NCI-H446 (cell line): ENCODE data around the gene NIPSNAP2.
"Not testable (repeated sequence)": the region's sequence is repeated elsewhere in the genome, so short reads cannot be mapped to it uniquely, and the experiment has no call there.

ENCODE experiments used
- DNase-seq, 2 experiments: peaks; one replicate each; lab custom pipeline; 2025; lab: John Stamatoyannopoulos, UW

Gene NIPSNAP2

DNA sequence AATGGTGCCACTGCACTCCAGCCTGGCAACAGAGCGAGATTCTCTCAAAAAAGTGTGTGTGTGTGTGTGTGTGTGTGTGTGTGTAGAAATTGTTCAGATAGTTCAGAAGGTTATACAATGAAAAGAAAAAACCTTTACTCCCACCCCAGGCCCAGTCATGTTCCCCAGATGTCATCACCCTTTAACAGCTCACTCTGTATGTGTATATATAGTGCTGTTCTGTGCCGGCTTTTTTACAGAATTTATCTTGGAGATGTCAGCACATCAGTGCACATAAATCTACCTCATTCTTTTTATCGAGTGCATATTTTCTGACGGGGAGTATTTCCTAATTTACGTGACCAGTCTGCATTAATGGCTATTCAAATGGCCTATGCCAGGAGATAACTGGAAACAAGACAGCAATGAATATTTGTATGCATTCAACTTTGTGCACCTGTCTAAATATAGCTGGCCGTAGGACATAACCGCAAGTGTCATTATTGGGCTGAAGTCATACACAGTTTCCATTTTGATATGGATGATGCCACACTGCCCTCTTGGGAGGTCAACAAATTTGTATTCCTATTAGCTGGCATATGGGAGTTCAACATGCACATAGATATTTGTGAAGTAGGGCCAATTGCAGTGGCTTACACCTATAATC is 11.7 kb downstream of the NIPSNAP2 start:
- DNase-seq: no peak

DNA sequence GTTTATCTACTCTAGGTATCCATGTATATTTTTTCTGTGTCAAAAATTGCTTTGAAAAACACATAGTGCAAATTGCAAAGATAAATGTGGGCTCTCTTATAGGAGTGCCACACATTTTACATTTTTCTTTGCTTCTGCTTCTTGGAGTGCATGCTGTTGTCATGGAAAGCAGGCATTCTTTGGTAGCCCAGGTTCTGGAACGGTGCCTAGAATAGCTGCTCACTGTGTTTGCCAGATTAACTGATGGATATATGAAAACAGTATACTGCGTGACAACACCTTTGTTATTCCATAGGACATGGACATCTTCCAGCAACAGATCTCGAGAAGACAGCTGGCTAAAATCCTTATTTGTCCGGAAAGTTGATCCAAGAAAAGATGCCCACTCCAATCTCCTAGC is 13.4 kb downstream of the NIPSNAP2 start:
- peak; percentile 81 to 82 for DNase-seq

DNA sequence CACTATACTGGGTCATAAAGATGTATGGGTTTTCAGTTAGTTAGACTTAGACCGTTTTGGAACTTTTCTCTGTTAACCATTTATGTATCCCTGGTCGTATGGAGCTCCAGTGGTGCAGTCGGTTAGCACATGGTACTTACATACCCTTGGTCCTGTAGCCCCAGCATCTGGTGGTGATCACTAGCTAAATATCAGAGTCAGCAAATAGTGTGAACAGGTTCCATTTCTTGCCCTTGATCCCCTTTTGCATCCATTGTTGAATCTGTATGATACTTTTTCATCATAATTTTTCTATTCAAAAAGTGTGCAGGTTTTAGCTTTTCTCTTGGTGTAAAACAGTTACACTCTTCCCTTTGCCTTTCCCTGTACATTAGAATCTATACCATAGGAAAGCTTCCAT is 15.9 kb downstream of the NIPSNAP2 start:
- DNase-seq: no peak

DNA sequence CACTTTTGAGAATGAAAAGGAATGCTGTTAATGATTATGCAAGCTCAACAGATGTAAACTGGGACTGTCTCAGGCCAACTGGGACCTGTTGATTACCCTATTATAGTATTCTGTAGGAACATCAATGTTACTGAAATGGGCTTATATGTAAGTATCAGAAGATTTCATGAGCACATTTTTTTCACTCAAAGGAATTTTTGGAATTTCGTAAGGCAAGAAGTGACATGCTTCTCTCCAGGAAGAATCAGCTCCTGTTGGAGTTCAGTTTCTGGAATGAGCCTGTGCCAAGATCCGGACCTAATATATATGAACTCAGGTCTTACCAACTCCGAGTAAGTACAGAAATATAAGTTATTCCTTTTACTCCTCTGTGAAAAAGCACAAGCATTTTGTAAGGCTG is 19.2 kb downstream of the NIPSNAP2 start:
- no peak for DNase-seq

DNA sequence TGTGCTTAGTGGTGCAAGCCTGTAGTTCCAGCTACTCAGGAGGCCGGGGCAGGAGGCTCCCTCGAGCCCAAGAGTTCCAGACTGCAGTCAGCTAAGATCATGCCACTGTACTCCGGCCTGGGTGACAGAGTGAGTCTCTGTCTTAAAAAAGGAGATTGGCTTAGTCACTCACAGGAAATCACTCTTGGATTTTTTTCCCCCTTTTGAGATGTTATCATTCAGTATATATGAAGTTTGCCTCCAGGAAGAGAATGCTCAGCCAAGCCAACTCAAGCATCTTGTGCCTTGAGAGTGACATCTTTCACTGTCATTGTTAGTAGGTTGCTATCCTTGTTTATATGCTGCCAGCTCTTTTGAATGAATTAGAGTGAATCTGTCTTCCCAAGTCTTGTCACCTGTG is 28.0 kb downstream of the NIPSNAP2 start:
- DNase-seq: no peak

DNA sequence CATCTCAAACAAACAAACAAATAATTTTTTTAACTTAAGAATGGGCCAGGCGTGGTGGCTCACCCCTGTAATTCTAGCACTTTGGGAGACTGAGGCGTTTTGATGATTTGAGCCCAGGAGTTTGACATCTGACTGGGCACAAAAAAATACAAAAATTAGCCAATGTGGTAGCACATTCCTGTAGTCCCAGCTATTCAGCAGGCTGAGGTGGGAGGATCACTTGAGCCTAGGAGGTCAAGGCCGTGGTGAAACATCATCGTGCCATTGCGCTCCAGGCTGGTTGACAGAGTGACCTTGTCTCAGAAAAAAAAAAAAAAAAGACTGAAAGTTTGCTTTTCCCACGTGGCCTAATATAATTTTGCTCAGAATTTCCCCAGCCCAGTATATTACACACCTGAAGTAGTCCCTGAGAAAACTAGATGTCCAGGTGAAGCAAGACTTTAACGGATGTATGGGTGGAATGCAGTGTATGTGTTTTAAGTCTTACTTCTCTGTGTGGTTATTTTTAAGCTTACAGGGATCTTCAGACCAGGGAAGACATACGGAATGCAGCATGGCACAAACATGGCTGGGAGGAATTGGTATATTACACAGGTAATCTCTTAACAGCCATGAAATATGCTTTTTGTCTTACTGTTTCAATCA is 32.6 kb downstream of the NIPSNAP2 start:
- DNase-seq: no peak

DNA sequence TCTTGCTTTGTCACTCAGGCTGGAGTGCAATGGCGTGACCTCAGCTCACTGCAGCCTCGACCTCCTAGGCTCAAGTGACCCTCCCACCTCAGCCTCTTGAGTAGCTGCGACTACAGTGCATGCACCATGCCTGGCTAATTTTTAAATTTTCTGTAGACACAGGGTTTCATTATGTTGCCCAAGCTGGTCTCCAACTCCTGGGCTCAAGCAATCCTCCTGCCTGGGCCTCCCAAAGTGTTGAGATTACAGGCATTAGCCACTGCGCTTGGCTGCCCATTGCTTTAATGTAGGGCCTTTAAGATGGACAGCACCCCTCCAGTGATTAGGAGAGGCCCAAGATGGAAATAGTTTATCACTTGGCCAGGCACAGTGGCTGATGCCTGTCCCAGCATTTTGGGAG is 39.4 kb downstream of the NIPSNAP2 start:
- DNase-seq: no peak

DNA sequence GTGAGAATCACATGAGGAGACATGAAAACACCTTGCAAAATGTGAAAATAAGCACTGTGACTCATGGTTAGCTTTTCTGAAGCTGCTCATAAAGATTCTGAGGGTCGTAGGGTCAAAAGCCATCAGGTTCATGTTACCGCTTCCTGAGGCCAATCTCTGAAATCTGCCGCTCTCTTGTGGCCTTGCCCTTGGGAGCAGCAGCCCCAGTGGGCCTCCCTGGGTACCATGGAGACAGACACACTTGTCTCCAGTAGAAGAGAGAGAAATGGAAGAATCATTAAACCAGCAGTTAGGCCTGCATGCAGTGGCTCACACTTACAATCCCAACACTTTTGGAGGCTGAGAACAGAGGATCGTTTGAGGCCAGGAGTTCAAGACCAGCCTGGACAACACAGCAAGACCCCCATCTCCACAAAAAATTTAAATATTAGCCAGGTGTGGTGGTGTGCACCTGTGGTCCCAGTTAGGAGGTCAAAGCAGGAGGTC is 42.8 kb downstream of the NIPSNAP2 start:
- DNase-seq: no peak

DNA sequence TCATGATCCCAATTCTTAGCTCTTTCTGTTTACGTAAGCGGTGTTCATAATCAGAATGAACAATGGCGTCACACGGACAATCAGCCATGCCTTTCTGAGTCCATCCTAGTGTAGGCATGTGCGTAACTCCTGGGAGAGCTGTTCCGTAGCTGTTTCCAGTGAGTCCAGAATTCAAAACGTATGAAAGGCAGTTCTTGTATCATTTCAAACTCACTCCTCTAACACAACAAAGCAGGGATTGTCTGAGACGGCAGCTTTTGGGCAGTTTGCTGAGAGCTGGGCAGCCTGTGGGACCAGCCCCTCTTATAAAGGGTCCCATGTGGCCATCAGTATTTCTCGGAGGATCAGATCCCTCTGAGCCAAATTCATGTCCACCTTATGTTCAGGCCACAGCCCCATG is 43.5 kb downstream of the NIPSNAP2 start:
- DNase-seq: no peak

DNA sequence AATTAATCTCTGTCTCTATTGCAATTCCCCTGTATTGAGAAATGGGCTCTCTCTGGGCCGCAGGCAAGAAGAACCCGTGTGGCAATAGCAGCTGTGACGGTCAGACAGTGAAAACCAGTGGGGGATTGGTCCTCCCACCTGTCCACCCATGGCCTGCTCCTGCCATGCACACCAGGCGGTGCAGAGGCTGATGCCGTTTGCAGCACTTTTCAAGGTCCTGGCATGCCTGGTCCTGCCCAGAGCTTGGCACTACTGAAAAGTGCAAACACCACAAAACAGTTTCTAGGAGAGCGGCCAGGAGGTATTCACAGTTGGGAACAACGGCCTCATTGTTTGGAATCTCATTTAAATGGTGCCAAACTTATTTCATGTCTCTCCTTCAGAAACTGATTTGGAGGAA is 45.3 kb downstream of the NIPSNAP2 start:
- peak; percentile 54 to 85 for DNase-seq

DNA sequence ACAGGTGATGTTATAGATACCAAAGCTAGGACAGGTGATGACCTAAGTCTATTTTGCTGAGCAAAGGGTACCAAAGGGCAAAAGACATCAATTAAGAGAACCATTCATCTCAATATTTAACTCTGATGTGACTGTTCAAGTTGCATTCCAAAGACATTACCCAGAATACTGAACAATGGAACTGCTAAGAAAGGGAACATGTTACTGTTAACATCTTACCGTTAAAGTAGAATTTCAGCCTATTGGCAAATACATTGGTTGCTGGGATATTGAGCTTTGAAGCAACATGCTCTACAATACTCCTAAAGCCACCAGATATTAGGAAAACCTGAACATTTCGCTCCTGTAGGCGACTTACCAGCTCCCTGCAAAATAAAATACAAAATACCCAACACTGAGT is 52.6 kb downstream of the NIPSNAP2 start:
- not testable (repeated sequence) for DNase-seq

DNA sequence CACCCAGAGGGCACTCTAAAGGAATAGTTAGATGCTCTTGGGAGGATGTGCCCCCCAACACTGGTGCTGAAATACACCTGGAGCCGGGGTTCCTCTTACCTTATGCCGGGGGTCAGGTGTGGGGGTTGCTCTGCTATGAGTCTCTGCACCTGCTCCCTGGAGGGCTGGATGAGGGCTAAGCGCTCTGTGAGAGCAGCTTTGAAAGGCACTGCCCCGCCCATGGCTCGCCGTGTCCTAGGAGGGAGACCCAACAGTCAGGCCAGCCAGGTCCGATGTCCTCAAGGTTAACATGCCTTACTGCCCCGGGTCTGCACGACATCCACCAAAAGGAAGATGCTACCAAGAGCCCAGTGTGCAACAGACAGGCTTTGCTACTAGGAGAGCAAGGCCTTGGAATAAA is 55.1 kb downstream of the NIPSNAP2 start:
- DNase-seq: no peak

DNA sequence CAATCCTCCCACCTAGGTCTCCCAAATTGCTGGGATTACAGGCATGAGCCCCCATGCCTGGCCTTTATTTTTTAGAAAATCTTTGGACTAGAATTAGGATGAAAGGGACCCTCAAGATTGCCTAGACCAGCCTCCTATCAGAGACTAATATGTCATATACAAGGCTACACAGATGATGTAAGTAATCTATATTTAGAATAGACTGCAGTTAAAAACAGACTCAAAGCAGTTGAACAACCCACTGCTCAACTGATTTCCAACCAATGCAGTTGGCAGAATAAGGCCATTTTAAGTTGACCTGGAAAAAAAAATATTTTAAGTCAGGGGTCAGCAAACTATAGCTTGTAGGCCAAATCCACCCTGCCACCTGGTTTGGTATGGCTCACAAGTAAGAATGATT is 59.1 kb downstream of the NIPSNAP2 start:
- DNase-seq: no peak

DNA sequence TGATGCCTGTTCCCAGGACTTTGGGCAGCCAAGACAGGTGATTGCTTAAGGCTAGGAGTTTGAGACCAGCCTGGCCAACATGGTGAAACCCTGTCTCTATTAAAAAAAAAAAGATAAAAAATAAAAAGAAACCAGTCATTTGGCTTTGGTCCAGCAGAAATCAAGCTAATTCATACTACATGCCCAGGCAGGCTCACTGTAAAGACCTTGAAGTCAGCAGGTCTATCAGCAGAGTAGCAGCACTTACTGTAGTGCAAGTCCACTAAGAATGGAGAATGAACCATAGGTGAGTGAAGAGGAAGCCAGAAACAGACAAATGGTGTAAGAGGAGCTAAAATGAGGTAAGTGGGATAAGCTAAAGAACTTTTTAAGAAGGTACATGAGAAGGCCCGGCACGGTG is 62.2 kb downstream of the NIPSNAP2 start:
- peak in 1 of 2 experiments; percentile 12 for DNase-seq

DNA sequence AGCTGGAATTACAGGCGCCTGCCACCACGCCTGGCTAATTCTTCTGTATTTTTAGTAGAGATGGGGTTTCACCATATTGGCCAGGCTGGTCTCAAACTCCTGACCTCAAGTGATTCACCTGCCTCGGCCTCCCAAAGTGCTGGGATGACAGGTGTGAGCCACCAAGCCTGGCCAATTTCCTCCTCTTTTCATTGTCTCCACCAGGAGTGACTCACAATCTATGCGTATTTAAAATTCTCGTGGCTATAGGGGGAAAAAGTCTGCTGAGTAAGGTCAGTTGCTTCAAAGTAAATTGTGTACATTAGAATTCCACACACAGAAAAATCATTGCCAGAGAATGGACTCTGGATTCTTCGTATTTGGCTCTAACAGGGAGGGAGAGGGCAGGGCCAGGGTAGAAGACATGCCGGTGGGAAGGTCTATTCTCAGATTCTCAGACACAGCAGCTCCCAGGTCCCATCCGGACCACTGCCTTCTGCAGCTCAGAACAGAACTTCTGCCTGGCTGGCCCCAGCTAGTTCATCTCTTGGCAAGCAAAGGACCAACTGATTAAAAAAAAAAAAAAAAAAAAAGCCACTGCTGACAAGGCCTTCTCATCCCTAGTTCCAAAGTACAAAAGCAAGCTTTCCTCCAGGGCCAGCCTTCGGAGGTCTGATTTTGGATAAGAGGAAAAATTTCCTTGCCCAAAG is 64.7 kb downstream of the NIPSNAP2 start:
- DNase-seq: no peak

DNA sequence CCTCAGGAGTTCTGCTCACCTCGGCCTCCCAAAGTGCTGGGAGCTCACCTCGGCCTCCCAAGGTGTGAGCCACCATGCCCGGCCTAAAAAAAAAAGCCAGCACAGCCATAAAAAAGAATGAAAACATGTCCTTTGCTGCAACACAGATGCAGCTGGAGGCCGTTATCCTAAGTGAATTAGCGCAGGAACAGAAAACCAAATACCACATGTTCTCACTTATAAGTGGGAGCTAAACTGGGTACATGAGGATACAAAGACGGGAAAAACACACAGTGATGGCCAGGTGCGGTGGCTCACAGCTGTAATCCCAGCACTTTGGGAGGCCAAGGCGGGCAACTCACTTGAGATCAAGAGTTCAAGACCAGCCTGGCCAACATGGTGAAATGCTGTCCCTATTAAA is 66.0 kb downstream of the NIPSNAP2 start:
- DNase-seq: no peak

DNA sequence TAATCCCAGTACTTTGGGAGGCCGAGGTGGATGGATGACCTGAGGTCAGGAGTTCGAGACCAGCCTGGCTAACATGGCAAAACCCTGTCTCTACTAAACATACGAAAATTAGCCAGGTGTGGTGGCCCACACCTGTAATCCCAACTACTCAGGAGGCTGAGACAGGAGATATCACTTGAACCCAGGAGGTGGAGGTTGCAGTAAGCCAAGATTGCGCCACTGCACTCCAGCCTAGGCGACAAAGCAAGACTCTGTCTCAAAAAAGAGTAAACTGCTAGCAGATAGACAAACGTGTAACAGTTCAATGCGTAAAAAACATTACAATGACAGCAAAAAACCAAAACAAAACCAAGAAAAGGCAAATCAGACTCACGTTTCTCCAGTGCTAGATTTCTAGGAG is 67.2 kb downstream of the NIPSNAP2 start:
- not testable (repeated sequence) for DNase-seq

DNA sequence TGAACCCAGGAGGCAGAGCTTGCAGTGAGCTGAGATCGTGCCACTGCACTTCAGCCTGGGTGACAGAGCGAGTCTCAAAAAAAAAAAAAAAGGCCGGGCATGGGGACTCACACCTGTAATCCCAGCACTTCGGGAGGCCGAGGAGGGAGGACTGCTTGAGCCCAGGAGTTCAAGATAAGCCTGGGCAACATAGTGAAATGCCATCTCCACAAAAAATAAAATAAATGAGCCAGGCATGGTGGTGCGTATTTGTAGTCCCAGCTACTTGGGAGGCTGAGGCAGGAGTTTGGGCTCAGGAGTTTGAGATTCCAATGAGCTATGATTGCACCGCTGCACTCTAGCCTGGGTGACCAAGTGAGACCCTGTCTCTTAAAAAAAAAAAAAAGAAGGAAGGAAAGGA is 68.2 kb downstream of the NIPSNAP2 start:
- not testable (repeated sequence) for DNase-seq

DNA sequence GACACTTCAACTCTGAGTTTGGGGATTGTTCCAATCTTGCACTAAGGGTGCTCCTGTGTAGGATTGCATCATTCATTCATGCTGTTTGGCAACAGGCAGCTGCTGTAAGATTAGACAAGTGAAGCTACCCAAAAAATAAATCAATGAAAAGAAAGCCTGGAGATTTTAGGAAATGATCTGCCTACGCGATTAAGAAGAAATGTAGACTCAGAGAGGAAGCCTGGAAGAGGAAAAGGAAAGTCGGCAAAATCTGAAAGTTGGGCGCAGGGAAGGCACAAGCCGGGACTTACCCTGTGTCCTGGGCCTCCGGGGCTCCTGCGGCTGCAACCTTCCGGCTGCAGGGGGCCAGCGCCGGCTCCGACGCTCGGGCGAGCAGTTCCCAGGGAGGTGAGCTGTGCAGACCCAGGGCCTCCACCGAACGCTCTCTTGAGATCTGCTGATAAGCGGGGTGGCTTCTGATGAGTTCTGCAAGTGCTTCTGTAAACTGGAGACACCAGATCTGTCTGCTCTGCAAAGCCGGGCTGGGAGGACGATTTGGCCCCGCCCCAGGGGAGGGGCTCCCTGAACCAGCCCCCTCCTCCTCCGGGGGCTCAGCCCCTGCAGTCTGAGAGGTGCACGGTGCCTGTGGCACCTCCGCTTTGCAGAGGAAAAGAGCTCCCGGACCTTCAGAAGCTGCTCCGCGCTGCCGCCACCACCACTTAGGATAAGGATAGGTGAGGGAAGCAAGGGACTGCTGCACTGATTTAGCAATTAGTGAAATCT is 69.5 kb downstream of the NIPSNAP2 start:
- DNase-seq: peak; percentile 45 to 74

DNA sequence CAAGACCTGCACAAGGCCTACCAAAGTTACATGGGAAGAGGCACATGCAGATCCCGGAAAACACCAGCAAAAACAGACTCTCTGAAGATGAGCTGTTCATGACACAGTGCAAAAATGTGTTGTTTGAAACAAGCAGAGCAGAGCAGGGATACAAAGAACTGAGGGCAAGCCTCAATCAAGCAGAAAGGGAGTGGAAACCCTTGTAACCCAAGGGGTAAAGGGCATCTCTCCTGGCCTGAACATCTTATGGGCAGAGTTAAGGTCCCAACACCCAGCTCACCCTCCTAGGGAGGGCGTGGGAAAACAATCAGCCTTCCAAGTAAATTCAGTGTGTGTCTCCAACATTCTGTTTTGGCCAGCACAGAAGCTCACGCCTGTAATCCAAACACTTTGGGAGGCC is 76.3 kb downstream of the NIPSNAP2 start:
- no peak for DNase-seq

DNA sequence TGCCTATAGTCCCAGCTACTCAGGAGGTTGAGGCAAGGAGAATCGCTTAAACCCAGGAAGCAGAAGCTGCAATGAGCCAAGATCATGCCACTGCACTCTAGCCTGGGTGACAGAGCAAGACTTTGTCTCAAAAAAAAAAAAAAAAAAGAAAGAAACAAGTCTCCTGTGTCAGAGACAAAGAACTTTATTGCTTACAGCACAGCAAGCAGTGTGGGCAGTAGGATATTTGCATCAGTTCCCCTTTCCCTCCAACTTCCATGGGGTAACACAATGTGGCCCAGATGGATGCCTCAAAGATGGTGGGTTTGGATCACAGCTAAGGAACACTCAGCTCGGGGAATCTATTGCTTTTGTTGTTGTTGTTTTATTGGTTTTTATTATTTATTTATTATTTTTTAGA is 81.4 kb downstream of the NIPSNAP2 start:
- DNase-seq: not testable (repeated sequence)

DNA sequence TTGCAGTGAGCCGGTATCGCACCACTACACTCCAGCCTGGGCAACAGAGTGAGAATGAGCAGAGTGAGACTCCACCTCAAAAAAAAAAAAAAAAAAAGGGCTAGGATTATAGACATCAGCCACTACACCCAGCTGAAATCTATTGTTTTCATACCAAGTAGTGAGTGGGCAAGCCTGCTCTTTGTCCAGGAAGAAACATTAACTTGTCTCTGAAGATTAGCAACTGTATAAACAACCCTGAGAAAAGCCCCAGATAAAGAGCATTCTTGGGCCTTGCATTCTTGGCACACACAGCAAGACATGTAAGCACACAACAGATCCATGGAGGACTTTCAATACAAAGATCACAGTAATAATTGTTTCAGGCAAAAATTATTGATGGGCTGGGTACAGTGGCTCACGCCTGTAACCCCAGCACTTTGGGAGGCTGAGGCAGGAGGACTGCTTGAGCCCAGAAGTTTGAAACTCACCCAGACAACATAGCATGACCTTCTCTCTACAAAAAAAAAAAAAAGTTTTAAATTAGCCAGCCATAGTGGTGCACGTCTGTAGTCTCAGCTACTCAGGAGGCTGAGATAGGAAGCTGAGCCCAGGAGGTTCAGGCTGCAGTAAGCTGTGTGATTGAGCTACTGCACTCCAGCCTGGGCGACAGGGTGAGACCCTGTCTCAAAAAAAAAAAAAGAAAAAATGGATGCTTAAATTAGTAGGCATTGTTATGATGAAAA is 82.5 kb downstream of the NIPSNAP2 start:
- DNase-seq: no peak
